GM12874 (cell line): ENCODE measurements around the gene RPRD2.

Experiments used
- TF ChIP-seq, protein P1 (sequence below): IDR thresholded peaks from 2 replicates; pipeline ENCODE4 v1.5.1; 2011; ENCODE audit warnings: low read depth, mild to moderate bottlenecking, control low read depth, low read length, moderate library complexity; ENCODE audit not compliant: insufficient read depth

The RPRD2 gene

GRCh38 chr1:150474869-150475268 is 110.9 kb downstream of the RPRD2 start:
- TF ChIP-seq, protein P1, sequence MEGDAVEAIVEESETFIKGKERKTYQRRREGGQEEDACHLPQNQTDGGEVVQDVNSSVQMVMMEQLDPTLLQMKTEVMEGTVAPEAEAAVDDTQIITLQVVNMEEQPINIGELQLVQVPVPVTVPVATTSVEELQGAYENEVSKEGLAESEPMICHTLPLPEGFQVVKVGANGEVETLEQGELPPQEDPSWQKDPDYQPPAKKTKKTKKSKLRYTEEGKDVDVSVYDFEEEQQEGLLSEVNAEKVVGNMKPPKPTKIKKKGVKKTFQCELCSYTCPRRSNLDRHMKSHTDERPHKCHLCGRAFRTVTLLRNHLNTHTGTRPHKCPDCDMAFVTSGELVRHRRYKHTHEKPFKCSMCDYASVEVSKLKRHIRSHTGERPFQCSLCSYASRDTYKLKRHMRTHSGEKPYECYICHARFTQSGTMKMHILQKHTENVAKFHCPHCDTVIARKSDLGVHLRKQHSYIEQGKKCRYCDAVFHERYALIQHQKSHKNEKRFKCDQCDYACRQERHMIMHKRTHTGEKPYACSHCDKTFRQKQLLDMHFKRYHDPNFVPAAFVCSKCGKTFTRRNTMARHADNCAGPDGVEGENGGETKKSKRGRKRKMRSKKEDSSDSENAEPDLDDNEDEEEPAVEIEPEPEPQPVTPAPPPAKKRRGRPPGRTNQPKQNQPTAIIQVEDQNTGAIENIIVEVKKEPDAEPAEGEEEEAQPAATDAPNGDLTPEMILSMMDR: no peak

GRCh38 chr1:150476754-150477153 is 112.8 kb downstream of the RPRD2 start:
- TF ChIP-seq, protein P1: no peak

DNA sequence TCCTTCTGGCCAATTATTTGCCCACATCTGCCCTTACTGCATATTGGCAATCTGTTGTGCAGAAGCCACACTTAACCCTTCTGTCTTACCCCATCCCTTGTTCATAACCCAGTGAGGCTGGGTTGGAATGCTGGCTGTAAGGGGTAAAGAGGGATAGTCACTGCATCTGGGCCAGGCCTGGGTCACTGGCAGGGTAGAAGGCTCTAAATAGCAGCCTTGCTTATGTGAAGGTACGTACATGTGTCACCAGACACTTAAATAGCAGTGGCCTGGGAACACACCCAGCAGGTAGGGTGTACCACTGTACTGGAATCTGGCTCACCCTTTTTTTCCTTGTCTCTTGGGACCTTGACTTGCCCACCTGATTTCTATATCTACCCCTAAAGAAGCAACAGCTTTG is 113.4 kb downstream of the RPRD2 start:
- TF ChIP-seq, protein P1: no peak

DNA sequence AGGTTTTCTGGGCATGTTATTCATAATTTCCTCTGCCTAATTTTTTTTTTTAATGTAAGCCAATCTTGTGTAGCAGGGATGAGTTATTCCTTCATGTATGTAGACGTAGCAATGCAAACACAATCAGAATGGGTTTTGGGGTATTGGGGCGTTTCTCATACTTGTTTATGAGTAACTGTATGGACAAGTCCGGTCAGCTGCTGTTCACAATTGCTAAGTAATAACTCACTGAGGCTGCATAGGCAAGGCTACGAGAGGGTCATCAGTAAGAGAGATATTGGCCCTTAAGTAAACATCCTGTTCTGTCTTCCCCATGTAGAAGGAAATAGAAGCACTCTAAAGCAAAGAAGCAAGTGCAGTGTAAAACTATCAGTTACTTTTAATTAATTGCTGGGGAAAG is 113.8 kb downstream of the RPRD2 start:
- TF ChIP-seq, protein P1: no peak

- TF ChIP-seq, protein P1: no peak
These were observed 115.4 kb downstream of the RPRD2 start for GRCh38 chr1:150479370-150479769.

- TF ChIP-seq, protein P1: no peak
These were observed 116.0 kb downstream of the RPRD2 start for GRCh38 chr1:150479927-150480352.

DNA sequence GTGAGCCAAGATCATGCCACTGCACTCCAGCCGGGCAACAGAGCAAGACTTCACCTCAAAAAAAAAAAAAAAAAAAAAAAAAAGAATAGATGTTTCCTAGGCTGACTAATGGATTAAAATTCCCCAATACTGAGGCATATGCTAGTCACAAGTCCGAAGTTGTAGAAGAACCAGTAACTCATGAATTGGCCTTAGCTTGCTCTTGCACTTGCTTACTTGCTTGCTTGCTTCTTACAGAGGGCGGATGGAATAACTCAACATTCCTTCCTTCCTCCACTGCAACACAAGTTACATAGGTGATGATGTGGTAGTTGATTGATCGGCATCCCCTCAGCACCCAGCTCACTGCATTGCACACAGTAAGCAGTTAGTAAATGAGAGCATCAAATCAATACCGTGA is 120.5 kb downstream of the RPRD2 start:
- TF ChIP-seq, protein P1: no peak

DNA sequence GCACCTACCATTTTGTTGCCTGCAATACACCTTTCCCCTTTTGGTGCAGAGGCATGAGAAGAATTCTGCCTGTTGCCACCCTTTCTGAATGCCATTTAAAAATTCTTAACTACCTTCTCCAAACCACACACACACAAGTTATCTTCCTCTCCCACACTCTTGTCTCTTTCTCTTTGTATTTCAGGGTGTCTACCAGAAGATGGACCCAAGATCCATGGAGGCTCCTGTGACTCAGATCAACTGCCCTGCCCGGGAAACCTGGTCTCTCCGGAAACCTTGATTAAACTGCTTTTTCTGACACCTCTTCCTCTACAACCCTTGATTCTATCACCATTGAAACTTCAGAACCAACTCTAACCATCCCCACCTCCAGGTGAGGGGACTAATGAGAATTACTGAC is 120.9 kb downstream of the RPRD2 start:
- TF ChIP-seq, protein P1: no peak
